SK-N-SH treated with all-trans-retinoic acid at 6 μM for 48 hours (cell line): ENCODE results near the gene CFAP299.

Experiments used
- ATAC-seq: fragments of 200-7000 bp; cut with Tn5 transposase; 3 replicates; pipeline ENCODE4 v1.9.1; 2020; ENCODE audit warnings: mild to moderate bottlenecking, moderate library complexity
- ARNTL ChIP-seq: fragments of 450-650 bp; formaldehyde crosslinking; IDR thresholded peaks from 2 replicates; pipeline ENCODE4 v1.5.0; 2020; ENCODE audit warnings: low read depth, mild to moderate bottlenecking, moderate library complexity, borderline replicate concordance
- BACH2 ChIP-seq: fragments of 250-450 bp; sonication (Bioruptor Pico); IDR thresholded peaks from 2 replicates; pipeline ENCODE4 v1.9.0; 2021; ENCODE audit warnings: mild to moderate bottlenecking, borderline replicate concordance
- CSDC2 ChIP-seq: fragments of 250-450 bp; sonication (Bioruptor Pico); IDR thresholded peaks from 2 replicates; pipeline ENCODE4 v1.5.0; 2020; ENCODE audit warnings: mild to moderate bottlenecking, moderate library complexity
- ESRRG ChIP-seq: fragments of 250-450 bp; sonication (Bioruptor Pico); IDR thresholded peaks from 2 replicates; pipeline ENCODE4 v1.6.1; 2021; ENCODE audit warnings: mild to moderate bottlenecking
- GLIS3 ChIP-seq: fragments of 250-450 bp; sonication (Bioruptor Pico); IDR thresholded peaks from 2 replicates; pipeline ENCODE4 v1.5.0; 2020; ENCODE audit warnings: mild to moderate bottlenecking, moderate library complexity
- ISL1 ChIP-seq: fragments of 250-450 bp; sonication (Bioruptor Pico); IDR thresholded peaks from 2 replicates; pipeline ENCODE4 v2.1.2; 2022; ENCODE audit warnings: mild to moderate bottlenecking, moderate library complexity
- OSR1 ChIP-seq: fragments of 250-450 bp; sonication (Bioruptor Pico); IDR thresholded peaks from 2 replicates; pipeline ENCODE4 v1.8.0; 2022; ENCODE audit warnings: moderate library complexity, mild to moderate bottlenecking, inconsistent platforms
- SNAI2 ChIP-seq: fragments of 250-450 bp; sonication (Bioruptor Pico); IDR thresholded peaks from 2 replicates; pipeline ENCODE4 v1.5.0; 2020; ENCODE audit warnings: mild to moderate bottlenecking, moderate library complexity
- TOX ChIP-seq: fragments of 250-450 bp; sonication (Bioruptor Pico); IDR thresholded peaks from 2 replicates; pipeline ENCODE4 v1.8.0; 2021; ENCODE audit warnings: mild to moderate bottlenecking, moderate library complexity, borderline replicate concordance
- ZC3H10 ChIP-seq: fragments of 250-450 bp; sonication (Bioruptor Pico); IDR thresholded peaks from 2 replicates; pipeline ENCODE4 v1.5.1; 2021; ENCODE audit warnings: mild to moderate bottlenecking, moderate library complexity
- ZFP3 ChIP-seq: fragments of 250-450 bp; sonication (Bioruptor Pico); IDR thresholded peaks from 2 replicates; pipeline ENCODE4 v1.5.0; 2020; ENCODE audit warnings: mild to moderate bottlenecking, moderate library complexity
- ZFP30 ChIP-seq: fragments of 450-650 bp; formaldehyde crosslinking; IDR thresholded peaks from 2 replicates; pipeline ENCODE4 v1.5.0; 2022; ENCODE audit warnings: mild to moderate bottlenecking, moderate library complexity
- ZNF565 ChIP-seq: fragments of 450-650 bp; formaldehyde crosslinking; conservative IDR thresholded peaks from 2 replicates; pipeline ENCODE4 v1.5.0; 2020; ENCODE audit warnings: low read depth, mild to moderate bottlenecking, moderate library complexity
- ZNF70 ChIP-seq: fragments of 450-650 bp; formaldehyde crosslinking; IDR thresholded peaks from 2 replicates; pipeline ENCODE4 v1.5.0; 2020; ENCODE audit warnings: mild to moderate bottlenecking, moderate library complexity
- ZNF8 ChIP-seq: fragments of 450-650 bp; formaldehyde crosslinking; IDR thresholded peaks from 2 replicates; pipeline ENCODE4 v1.5.0; 2020; ENCODE audit warnings: mild to moderate bottlenecking, moderate library complexity
- TF ChIP-seq, protein P1 (sequence below): fragments of 250-450 bp; sonication (Bioruptor Pico); IDR thresholded peaks from 2 replicates; pipeline ENCODE4 v1.5.0; 2020; ENCODE audit warnings: mild to moderate bottlenecking, moderate library complexity
- TF ChIP-seq, protein P2 (sequence below): fragments of 250-450 bp; sonication (Bioruptor Pico); IDR thresholded peaks from 2 replicates; pipeline ENCODE4 v1.8.0; 2020; ENCODE audit warnings: mild to moderate bottlenecking, moderate library complexity, borderline replicate concordance
- TF ChIP-seq, protein P3 (sequence below): fragments of 250-450 bp; sonication (Bioruptor Pico); IDR thresholded peaks from 2 replicates; pipeline ENCODE4 v1.8.0; 2021; ENCODE audit warnings: low read depth, mild to moderate bottlenecking, moderate library complexity, borderline replicate concordance
- TF ChIP-seq, protein P4 (sequence below): fragments of 250-450 bp; sonication (Bioruptor Pico); IDR thresholded peaks from 2 replicates; pipeline ENCODE4 v1.5.1; 2020; ENCODE audit warnings: low read depth, mild to moderate bottlenecking, moderate library complexity
- TF ChIP-seq, protein P5 (sequence below): fragments of 250-450 bp; sonication (Bioruptor Pico); IDR thresholded peaks from 2 replicates; pipeline ENCODE4 v1.5.1; 2021; ENCODE audit warnings: mild to moderate bottlenecking, moderate library complexity

Gene CFAP299

DNA sequence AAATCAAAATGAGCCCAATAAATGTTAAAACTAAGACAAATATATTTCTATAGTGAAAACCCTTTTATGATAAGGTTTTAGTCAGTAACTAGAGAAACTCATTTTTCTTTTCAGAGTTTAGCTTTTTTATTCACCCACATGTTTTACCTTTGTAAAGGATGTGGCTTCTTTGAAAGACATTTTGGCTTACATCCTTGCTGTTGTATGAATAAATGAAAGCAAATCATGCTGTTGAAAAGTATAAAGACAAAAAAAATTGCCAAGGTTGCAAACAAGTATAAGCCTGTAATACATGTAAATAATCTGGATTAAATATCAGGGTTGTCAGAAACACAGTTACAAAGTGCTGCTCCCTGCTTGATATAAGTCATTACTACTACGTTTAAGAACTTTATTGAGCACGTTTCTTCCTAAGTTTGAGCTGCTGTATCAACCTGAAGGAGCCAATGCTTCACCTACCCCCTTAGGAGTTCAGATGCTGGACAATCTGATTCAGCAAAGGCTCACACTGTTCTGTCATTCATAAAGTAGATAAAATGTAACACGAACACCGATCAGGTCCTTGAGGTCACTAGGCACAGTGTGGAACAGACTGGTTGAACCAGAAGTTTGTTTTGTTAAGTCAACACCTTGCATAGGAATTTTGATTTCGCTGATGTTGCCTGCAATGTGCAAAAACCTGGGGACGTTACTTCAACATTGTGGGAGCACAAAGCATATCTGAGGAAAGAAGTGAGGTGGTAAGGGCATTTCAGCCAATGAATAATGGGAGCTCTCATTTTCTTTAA is 373.7 kb downstream of the CFAP299 start:
- TF ChIP-seq, protein P1, sequence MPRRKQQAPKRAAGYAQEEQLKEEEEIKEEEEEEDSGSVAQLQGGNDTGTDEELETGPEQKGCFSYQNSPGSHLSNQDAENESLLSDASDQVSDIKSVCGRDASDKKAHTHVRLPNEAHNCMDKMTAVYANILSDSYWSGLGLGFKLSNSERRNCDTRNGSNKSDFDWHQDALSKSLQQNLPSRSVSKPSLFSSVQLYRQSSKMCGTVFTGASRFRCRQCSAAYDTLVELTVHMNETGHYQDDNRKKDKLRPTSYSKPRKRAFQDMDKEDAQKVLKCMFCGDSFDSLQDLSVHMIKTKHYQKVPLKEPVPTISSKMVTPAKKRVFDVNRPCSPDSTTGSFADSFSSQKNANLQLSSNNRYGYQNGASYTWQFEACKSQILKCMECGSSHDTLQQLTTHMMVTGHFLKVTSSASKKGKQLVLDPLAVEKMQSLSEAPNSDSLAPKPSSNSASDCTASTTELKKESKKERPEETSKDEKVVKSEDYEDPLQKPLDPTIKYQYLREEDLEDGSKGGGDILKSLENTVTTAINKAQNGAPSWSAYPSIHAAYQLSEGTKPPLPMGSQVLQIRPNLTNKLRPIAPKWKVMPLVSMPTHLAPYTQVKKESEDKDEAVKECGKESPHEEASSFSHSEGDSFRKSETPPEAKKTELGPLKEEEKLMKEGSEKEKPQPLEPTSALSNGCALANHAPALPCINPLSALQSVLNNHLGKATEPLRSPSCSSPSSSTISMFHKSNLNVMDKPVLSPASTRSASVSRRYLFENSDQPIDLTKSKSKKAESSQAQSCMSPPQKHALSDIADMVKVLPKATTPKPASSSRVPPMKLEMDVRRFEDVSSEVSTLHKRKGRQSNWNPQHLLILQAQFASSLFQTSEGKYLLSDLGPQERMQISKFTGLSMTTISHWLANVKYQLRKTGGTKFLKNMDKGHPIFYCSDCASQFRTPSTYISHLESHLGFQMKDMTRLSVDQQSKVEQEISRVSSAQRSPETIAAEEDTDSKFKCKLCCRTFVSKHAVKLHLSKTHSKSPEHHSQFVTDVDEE (CRISPR knock-in tag): no peak
- no peak for TF ChIP-seq ZFP3 (CRISPR knock-in tag)
- no peak for TF ChIP-seq BACH2
- no peak for TF ChIP-seq TOX
- no peak for TF ChIP-seq ARNTL (CRISPR knock-in tag)
- no peak for TF ChIP-seq ZNF70 (CRISPR knock-in tag)
- TF ChIP-seq, protein P2, sequence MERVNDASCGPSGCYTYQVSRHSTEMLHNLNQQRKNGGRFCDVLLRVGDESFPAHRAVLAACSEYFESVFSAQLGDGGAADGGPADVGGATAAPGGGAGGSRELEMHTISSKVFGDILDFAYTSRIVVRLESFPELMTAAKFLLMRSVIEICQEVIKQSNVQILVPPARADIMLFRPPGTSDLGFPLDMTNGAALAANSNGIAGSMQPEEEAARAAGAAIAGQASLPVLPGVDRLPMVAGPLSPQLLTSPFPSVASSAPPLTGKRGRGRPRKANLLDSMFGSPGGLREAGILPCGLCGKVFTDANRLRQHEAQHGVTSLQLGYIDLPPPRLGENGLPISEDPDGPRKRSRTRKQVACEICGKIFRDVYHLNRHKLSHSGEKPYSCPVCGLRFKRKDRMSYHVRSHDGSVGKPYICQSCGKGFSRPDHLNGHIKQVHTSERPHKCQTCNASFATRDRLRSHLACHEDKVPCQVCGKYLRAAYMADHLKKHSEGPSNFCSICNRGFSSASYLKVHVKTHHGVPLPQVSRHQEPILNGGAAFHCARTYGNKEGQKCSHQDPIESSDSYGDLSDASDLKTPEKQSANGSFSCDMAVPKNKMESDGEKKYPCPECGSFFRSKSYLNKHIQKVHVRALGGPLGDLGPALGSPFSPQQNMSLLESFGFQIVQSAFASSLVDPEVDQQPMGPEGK (CRISPR knock-in tag): no peak
- no peak for TF ChIP-seq SNAI2 (CRISPR knock-in tag)
- no peak for TF ChIP-seq ZNF8 (CRISPR knock-in tag)
- TF ChIP-seq, protein P3, sequence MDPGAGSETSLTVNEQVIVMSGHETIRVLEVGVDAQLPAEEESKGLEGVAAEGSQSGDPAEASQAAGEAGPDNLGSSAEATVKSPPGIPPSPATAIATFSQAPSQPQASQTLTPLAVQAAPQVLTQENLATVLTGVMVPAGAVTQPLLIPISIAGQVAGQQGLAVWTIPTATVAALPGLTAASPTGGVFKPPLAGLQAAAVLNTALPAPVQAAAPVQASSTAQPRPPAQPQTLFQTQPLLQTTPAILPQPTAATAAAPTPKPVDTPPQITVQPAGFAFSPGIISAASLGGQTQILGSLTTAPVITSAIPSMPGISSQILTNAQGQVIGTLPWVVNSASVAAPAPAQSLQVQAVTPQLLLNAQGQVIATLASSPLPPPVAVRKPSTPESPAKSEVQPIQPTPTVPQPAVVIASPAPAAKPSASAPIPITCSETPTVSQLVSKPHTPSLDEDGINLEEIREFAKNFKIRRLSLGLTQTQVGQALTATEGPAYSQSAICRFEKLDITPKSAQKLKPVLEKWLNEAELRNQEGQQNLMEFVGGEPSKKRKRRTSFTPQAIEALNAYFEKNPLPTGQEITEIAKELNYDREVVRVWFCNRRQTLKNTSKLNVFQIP (CRISPR knock-in tag): no peak
- TF ChIP-seq ZNF565 (CRISPR knock-in tag): no peak
- TF ChIP-seq ZFP30 (CRISPR knock-in tag): no peak
- no peak for TF ChIP-seq OSR1 (CRISPR knock-in tag)
- no peak for TF ChIP-seq ESRRG
- TF ChIP-seq, all 23 proteins: peak for 0
- ATAC-seq: no peak

DNA sequence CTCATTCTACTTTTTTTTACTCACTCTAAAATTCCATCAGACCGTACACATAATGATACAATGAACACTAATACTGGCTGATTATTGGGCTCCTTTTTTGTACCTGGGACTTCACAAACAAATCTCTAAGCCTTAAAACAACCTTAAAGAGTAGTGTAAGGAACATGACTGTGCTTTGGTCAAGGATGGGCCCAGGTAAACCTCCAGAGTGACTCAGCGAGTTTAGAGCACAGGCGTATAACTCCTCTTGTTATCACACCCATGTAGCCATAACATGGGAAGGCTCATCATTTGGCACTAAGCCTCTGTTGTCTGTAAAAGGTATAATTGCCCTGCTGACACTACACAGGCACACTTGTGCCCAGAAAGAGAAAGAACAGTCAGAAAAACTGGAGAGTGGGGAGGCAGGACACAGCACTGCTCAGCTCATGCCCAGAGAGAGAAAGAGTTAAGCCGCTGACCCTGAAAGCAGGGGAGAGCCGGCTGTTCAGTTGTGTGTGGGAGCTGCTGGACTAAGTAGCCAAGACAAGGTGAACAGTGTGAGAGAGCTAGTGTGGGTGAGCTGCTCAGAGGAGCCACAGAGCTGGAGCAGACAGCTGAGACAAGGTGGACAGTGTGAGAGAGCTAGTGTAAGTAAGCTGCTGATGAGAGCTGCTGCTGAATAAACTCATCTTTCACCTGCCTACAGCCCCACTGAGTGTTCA is 375.4 kb downstream of the CFAP299 start:
- TF ChIP-seq, protein P2 (CRISPR knock-in tag): no peak
- TF ChIP-seq, protein P4, sequence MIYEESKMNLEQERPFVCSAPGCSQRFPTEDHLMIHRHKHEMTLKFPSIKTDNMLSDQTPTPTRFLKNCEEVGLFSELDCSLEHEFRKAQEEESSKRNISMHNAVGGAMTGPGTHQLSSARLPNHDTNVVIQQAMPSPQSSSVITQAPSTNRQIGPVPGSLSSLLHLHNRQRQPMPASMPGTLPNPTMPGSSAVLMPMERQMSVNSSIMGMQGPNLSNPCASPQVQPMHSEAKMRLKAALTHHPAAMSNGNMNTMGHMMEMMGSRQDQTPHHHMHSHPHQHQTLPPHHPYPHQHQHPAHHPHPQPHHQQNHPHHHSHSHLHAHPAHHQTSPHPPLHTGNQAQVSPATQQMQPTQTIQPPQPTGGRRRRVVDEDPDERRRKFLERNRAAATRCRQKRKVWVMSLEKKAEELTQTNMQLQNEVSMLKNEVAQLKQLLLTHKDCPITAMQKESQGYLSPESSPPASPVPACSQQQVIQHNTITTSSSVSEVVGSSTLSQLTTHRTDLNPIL (CRISPR knock-in tag): no peak
- no peak for TF ChIP-seq SNAI2 (CRISPR knock-in tag)
- no peak for TF ChIP-seq ZC3H10 (CRISPR knock-in tag)
- no peak for TF ChIP-seq ZNF70 (CRISPR knock-in tag)
- no peak for TF ChIP-seq ZNF565 (CRISPR knock-in tag)
- ATAC-seq: no peak

DNA sequence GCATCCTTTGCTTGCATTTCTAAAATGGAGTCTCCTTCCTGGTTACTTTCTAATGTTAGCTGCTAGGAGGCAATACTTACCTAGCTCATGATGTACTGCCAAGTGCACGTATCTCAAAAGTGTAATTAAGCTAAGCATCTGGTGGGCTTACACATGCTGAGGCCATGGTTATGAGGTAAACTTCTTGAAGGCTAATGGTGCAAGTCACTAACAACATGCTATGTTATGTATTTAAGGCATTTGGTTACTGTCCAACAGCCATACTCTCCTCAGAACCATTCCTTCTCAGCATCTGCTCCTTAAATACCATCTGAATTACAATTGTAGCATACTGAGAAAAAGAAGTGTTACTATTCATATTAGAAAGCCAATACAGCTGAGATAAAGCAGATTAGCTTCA is 376.4 kb downstream of the CFAP299 start:
- ATAC-seq: no peak
- no peak for TF ChIP-seq SNAI2 (CRISPR knock-in tag)
- TF ChIP-seq ZNF8 (CRISPR knock-in tag): no peak
- no peak for TF ChIP-seq ISL1 (CRISPR knock-in tag)
- TF ChIP-seq, protein P2 (CRISPR knock-in tag): no peak
- TF ChIP-seq, protein P3 (CRISPR knock-in tag): no peak
- TF ChIP-seq ESRRG: no peak
- TF ChIP-seq GLIS3: no peak
- no peak for TF ChIP-seq ZNF565 (CRISPR knock-in tag)
- no peak for TF ChIP-seq ARNTL (CRISPR knock-in tag)
- TF ChIP-seq CSDC2: no peak
- no peak for TF ChIP-seq BACH2
- TF ChIP-seq TOX: no peak
- TF ChIP-seq, protein P5, sequence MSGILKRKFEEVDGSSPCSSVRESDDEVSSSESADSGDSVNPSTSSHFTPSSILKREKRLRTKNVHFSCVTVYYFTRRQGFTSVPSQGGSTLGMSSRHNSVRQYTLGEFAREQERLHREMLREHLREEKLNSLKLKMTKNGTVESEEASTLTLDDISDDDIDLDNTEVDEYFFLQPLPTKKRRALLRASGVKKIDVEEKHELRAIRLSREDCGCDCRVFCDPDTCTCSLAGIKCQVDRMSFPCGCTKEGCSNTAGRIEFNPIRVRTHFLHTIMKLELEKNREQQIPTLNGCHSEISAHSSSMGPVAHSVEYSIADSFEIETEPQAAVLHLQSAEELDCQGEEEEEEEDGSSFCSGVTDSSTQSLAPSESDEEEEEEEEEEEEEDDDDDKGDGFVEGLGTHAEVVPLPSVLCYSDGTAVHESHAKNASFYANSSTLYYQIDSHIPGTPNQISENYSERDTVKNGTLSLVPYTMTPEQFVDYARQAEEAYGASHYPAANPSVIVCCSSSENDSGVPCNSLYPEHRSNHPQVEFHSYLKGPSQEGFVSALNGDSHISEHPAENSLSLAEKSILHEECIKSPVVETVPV (CRISPR knock-in tag): no peak
